Measurements from ENCODE around the gene PRELP. TPM values are rescaled to one million over a fixed set of nuclear protein-coding genes. Genes with fewer than 3 reads are reported as not detected.

PRELP gene
- total and polyA plus RNA-seq, 2 of the 8 experiments (the other 6 are each of a cell fraction or from before 2014, with no cell fraction given): 0.13 to 0.23 TPM

DNA sequence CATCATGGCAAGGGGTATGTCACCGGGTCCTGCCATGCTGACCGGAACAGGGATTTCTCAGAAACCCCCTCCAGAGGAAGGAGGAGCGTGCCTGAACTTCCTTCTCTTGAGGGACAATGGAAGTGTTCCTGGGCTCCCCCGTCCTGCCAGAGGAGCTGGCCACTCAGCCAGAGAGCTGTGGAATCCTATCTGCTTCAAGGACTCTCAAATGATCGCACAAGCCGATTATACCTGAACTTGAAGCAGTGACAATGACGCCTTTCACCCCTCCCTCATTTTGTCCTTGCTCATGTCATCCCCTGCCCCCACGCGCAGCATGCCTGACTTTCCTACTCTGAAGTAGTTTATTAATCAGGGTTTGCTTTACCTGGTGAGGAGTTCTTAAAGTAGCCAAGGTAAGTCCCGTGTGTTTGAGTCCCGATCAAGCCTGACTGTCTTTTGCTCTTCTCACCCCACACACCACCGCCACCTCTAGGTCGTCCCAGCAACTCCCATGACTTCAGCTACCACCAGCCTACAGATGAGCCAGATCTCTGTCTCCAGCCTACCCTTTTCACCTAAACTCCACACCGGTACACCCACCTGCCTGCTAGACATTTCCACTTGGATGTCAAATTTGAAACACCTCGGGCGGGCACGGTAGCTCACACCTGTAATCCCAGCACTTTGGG lies 25.0 kb upstream of the PRELP start:
- Histone ChIP-seq H2BK12ac (ENCODE audit: low read depth, low read length) (no peak overlapping the region), H3K36me3 (ENCODE audit: control insufficient read depth in 2 of 4, insufficient read depth in 4 of 4, low read length in 3 of 4) (no peaks in the 10 kb centered on the region), H4K91ac (replicated peaks; ENCODE audit: insufficient read length, low read length) (no peak overlapping the region), H3K56ac (replicated peaks; ENCODE audit: insufficient read length, low read depth, low read length) (no peak overlapping the region), H2AK5ac (ENCODE audit: low read depth, low read length) (no peak overlapping the region), H2BK5ac (ENCODE audit: low read depth, low read length) (no peak overlapping the region), H3K4me1 (replicated peaks in 1 of 4; ENCODE audit: control insufficient read depth in 3 of 4, insufficient read depth in 4 of 4, low read length in 3 of 4) (peaks cover 0 to 2% (median 0%) of the 10 kb centered on the region in 4 experiments; a peak in 2 of 7 replicates), H3K23me2 (ENCODE audit: low read depth, low read length) (no peaks in the 10 kb centered on the region), H3K27me3 (replicated peaks in 1 of 4; ENCODE audit: control insufficient read depth in 3 of 4, extremely low read depth in 1 of 4, insufficient read depth in 3 of 4, low read length in 3 of 4) (no peaks in the 10 kb centered on the region), H3K14ac (ENCODE audit: insufficient read length) (no peak overlapping the region), H2BK20ac (ENCODE audit: low read length) (no peak overlapping the region), H3K4ac (replicated peaks; ENCODE audit: insufficient read length, low read depth, low read length) (no peak overlapping the region), H3K9ac (replicated peaks in 1 of 4; ENCODE audit: extremely low read depth in 1 of 4, low read depth in 3 of 4, low read length in 3 of 4) (no peak overlapping the region), H3K79me2 (ENCODE audit: control insufficient read depth in 1 of 2, insufficient read depth in 2 of 2, low read length in 2 of 2) (no peaks in the 10 kb centered on the region), H3K4me2 (ENCODE audit: insufficient read depth in 1 of 2, low read depth in 2 of 2, low read length in 2 of 2) (no peak overlapping the region), H3K79me1 (ENCODE audit: low read depth, low read length) (no peaks in the 10 kb centered on the region), H2AFZ (ENCODE audit: low read length) (peak overlapping the region; percentile 80), H3K23ac (ENCODE audit: insufficient read length) (no peak overlapping the region), H3K27ac (ENCODE audit: low read depth, low read length) (no peak overlapping the region), H4K20me1 (replicated peaks in 1 of 2; ENCODE audit: control insufficient read depth in 1 of 2, insufficient read depth in 2 of 2, low read length in 2 of 2) (no peaks in the 10 kb centered on the region), H4K8ac (ENCODE audit: extremely low read depth, insufficient read depth, low read length) (no peak overlapping the region), H2BK15ac (ENCODE audit: low read length) (0 out of 2 replicates have a peak overlapping the region, but pooled peaks have one; percentile 29), H3K4me3 (ENCODE audit: extremely low read depth in 1 of 4, insufficient read depth in 2 of 4, low read depth in 3 of 4, low read length in 4 of 4) (no peak overlapping the region), H4K5ac (ENCODE audit: insufficient read length, low read depth, low read length) (no peak overlapping the region), H3K18ac (ENCODE audit: extremely low read depth, low read length) (peak overlapping the region; percentile 43; the same call in 1 of the 2 replicates), H3K9me3 (ENCODE audit: insufficient read depth in 2 of 2, low read depth in 1 of 2, low read length in 1 of 2) (peaks cover 0 to 2% of the 10 kb centered on the region in 2 experiments; a peak in 1 of 4 replicates), H2BK120ac (replicated peaks; ENCODE audit: low read depth, low read length) (no peak overlapping the region)
- no peak for DNase-seq (ENCODE audit: low read depth in 1 of 2, low spot score in 2 of 2)
- POLR2A ChIA-PET (ENCODE audit: partially characterized antibody): no interaction called here
- no peak for FAIRE-seq
- CTCF ChIA-PET (ENCODE audit: partially characterized antibody): interaction anchor here (0.7 to 5.6 kb wide), 20 partner anchors 9 to 252 kb away, joined by 3 to 72 read pairs (median 4); partner anchors contain the start of gene FMOD
- 76% methylated on average over 17 of the region's 17 CpGs; no CpG with 5 or more reads in 1 of the 2 experiments for WGBS, 2 experiments (ENCODE audit: extremely low coverage in 1 of 2, insufficient coverage in 1 of 2, insufficient read length in 1 of 2, insufficient replicate concordance in 2 of 2, low coverage in 1 of 2, low lambda C conversion rate in 2 of 2, missing lambda C conversion rate in 1 of 2)
- no peak for TF ChIP-seq SIX5 (IDR thresholded peaks at IDR 0.05; ENCODE audit: low read depth, low read length)
- peak; percentile 56 to 65 for TF ChIP-seq RAD21 (IDR thresholded peaks at IDR 0.05 in 1 of 2, conservative IDR thresholded peaks at IDR 0.05 in 1 of 2; ENCODE audit: low read depth in 2 of 2, low read length in 2 of 2)
- TF ChIP-seq SIRT6 (IDR thresholded peaks at IDR 0.05; ENCODE audit: low read length): no peak
- TF ChIP-seq TBP (IDR thresholded peaks at IDR 0.05; ENCODE audit: low read depth, low read length): no peak
- TF ChIP-seq CBX8 (IDR thresholded peaks at IDR 0.05; ENCODE audit: borderline replicate concordance, low read depth, low read length): no peak
- TF ChIP-seq EZH2 (IDR thresholded peaks at IDR 0.05; ENCODE audit: low read depth, low read length, severe bottlenecking): no peak
- TF ChIP-seq, protein P1, sequence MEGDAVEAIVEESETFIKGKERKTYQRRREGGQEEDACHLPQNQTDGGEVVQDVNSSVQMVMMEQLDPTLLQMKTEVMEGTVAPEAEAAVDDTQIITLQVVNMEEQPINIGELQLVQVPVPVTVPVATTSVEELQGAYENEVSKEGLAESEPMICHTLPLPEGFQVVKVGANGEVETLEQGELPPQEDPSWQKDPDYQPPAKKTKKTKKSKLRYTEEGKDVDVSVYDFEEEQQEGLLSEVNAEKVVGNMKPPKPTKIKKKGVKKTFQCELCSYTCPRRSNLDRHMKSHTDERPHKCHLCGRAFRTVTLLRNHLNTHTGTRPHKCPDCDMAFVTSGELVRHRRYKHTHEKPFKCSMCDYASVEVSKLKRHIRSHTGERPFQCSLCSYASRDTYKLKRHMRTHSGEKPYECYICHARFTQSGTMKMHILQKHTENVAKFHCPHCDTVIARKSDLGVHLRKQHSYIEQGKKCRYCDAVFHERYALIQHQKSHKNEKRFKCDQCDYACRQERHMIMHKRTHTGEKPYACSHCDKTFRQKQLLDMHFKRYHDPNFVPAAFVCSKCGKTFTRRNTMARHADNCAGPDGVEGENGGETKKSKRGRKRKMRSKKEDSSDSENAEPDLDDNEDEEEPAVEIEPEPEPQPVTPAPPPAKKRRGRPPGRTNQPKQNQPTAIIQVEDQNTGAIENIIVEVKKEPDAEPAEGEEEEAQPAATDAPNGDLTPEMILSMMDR (IDR thresholded peaks at IDR 0.05; ENCODE audit: control extremely low read depth in 1 of 3, insufficient read depth in 1 of 3, low read depth in 1 of 3, low read length in 3 of 3): peak; percentile 57 to 70 (median 63)
